SK-N-SH (cell line): ENCODE data around the gene TMEM200C.

ENCODE experiments used
- MEF2A ChIP-seq: IDR thresholded peaks from 2 replicates; pipeline ENCODE4 v1.4.0; 2012; ENCODE audit warnings: low read depth, borderline replicate concordance
- RAD21 ChIP-seq: IDR thresholded peaks from 2 replicates; pipeline ENCODE4 v1.6.1; 2012; ENCODE audit warnings: mild to moderate bottlenecking, low read length
- TCF12 ChIP-seq: IDR thresholded peaks from 2 replicates; pipeline ENCODE4 v1.4.0; 2012
- YY1 ChIP-seq: IDR thresholded peaks from 2 replicates; pipeline ENCODE4 v1.4.0; 2012; ENCODE audit warnings: low read depth, mild to moderate bottlenecking
- TF ChIP-seq, protein P1 (sequence below): fragments of 150-350 bp; IDR thresholded peaks from 2 replicates; pipeline ENCODE4 v1.6.1; 2016; ENCODE audit warnings: mild to moderate bottlenecking, low read depth, low read length
- TF ChIP-seq, protein P2 (sequence below): fragments of 200-600 bp; sonication (generic); IDR thresholded peaks from 2 replicates; pipeline ENCODE4 v1.6.1; 2017; ENCODE audit warnings: antibody characterized with exemption, mild to moderate bottlenecking, moderate library complexity
- TF ChIP-seq, protein P3 (sequence below): fragments of 150-350 bp; IDR thresholded peaks from 2 replicates; pipeline ENCODE4 v1.6.1; 2017; ENCODE audit warnings: antibody characterized with exemption, low read length, low read depth, borderline replicate concordance

DNA sequence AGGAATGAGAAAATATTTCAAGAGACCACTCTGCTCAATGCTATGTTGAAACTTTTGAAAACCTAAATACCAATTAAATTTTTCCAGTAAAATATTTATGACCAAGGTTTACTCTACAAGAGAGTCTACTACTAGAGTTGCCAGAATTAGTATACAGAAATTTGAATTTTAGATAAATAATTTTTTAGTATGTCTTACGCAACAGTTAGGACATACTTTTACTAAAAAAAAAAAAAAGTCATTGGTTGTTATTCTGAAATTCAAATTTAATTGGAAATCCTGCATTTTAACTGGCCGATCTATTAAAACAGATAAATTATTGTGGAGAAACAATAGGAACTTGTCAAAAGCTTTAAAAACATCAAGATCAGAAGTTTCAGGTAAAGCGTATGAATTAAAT is 49.1 kb upstream of the TMEM200C start:
- TF ChIP-seq, protein P1, sequence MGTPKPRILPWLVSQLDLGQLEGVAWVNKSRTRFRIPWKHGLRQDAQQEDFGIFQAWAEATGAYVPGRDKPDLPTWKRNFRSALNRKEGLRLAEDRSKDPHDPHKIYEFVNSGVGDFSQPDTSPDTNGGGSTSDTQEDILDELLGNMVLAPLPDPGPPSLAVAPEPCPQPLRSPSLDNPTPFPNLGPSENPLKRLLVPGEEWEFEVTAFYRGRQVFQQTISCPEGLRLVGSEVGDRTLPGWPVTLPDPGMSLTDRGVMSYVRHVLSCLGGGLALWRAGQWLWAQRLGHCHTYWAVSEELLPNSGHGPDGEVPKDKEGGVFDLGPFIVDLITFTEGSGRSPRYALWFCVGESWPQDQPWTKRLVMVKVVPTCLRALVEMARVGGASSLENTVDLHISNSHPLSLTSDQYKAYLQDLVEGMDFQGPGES: no peak
- TF ChIP-seq RAD21 (no peak), YY1 (no peak), TCF12 (no peak), MEF2A (no peak)
- TF ChIP-seq, protein P2, sequence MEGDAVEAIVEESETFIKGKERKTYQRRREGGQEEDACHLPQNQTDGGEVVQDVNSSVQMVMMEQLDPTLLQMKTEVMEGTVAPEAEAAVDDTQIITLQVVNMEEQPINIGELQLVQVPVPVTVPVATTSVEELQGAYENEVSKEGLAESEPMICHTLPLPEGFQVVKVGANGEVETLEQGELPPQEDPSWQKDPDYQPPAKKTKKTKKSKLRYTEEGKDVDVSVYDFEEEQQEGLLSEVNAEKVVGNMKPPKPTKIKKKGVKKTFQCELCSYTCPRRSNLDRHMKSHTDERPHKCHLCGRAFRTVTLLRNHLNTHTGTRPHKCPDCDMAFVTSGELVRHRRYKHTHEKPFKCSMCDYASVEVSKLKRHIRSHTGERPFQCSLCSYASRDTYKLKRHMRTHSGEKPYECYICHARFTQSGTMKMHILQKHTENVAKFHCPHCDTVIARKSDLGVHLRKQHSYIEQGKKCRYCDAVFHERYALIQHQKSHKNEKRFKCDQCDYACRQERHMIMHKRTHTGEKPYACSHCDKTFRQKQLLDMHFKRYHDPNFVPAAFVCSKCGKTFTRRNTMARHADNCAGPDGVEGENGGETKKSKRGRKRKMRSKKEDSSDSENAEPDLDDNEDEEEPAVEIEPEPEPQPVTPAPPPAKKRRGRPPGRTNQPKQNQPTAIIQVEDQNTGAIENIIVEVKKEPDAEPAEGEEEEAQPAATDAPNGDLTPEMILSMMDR: no peak
- TF ChIP-seq, protein P3, sequence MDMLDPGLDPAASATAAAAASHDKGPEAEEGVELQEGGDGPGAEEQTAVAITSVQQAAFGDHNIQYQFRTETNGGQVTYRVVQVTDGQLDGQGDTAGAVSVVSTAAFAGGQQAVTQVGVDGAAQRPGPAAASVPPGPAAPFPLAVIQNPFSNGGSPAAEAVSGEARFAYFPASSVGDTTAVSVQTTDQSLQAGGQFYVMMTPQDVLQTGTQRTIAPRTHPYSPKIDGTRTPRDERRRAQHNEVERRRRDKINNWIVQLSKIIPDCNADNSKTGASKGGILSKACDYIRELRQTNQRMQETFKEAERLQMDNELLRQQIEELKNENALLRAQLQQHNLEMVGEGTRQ: no peak
